Measurements from ENCODE around the gene KL.

- no peak for TF ChIP-seq CTCF (IDR thresholded peaks at IDR 0.05)
- no peak for TF ChIP-seq EZH2 (IDR thresholded peaks at IDR 0.05)
- TF ChIP-seq EZH2phosphoT487 (IDR thresholded peaks at IDR 0.05) = no peak
Observed at GRCh38 chr13:32983058-32983457, 33.2 kb upstream of the KL start.
